ENCODE results near the gene GPR87. TPM values are rescaled to one million over a fixed set of nuclear protein-coding genes. Genes with fewer than 3 reads are reported as not detected.
A peak's percentile ranks its signal among the peaks of the same experiment; 100 is the strongest.

Gene GPR87
- total and polyA plus RNA-seq, 7 experiments from 2014 or later = not detected

- Mint-ChIP-seq H3K4me1 (peaks cover 4 to 9% (median 6%) of the 10 kb centered on the region in 7 donors), H3K9me3 (no peaks in the 10 kb centered on the region), H3K27me3 (peaks cover 10 to 28% (median 19%) of the 10 kb centered on the region in 5 donors), H3K4me3 (peak within 1 kb of the TSS in 8 of 10 donors; percentile 30 to 72 (median 50)), H3K27ac (peak within 1 kb of the TSS in 1 of 9 donors; percentile 15), H3K36me3 (no peaks in the 10 kb centered on the region)
- intact Hi-C loops (cut with micrococcal nuclease) = loop anchor here (5.0 kb wide), 1 partner anchor 47 kb away; no protein-coding TSS in a partner anchor
- no peaks in the 10 kb centered on the region for H3K4me1 ChIP-seq (ENCODE audit: control insufficient read depth in 2 of 2, insufficient read depth in 2 of 2, low read length in 2 of 2)
- H3K4me3 ChIP-seq (ENCODE audit: low read length) = no peak within 1 kb of the TSS
- no peaks in the 10 kb centered on the region for H3K9me3 ChIP-seq (ENCODE audit: control insufficient read depth in 2 of 3, low read length in 3 of 3)
- no peaks in the 10 kb centered on the region for H3K36me3 ChIP-seq (ENCODE audit: control insufficient read depth in 2 of 3, insufficient read depth in 3 of 3, low read length in 3 of 3)
- H3K27ac ChIP-seq (ENCODE audit: low read depth, low read length) = no peak within 1 kb of the TSS
- peak; percentile 60 for ATAC-seq
- no peak for DNase-seq
- no peaks in the 10 kb centered on the region for H3K27me3 ChIP-seq (ENCODE audit: control insufficient read depth in 2 of 2, insufficient read depth in 2 of 2, low read length in 2 of 2)
- ChIA-PET CTCF (no interaction called here), POLR2A (no interaction called here)
Observed at GRCh38 chr3:151329363-151329762, 12.7 kb upstream of the GPR87 start, which contains the start of gene P2RY13. Gene P2RY13 (minus strand): TSS chr3:151329549. CDS start chr3:151329528, 21 bp downstream.

GRCh38 chr3:151328298-151328995 is 11.8 kb upstream of the GPR87 start:
- Histone ChIP-seq H3K27ac (ENCODE audit: low read depth, low read length) (no peak overlapping the region), H3K4me1 (ENCODE audit: control insufficient read depth in 2 of 2, insufficient read depth in 2 of 2, low read length in 2 of 2) (no peaks in the 10 kb centered on the region), H3K9me3 (ENCODE audit: control insufficient read depth in 2 of 3, low read length in 3 of 3) (no peaks in the 10 kb centered on the region), H3K4me3 (ENCODE audit: low read length) (no peak overlapping the region), H3K36me3 (ENCODE audit: control insufficient read depth in 2 of 3, insufficient read depth in 3 of 3, low read length in 3 of 3) (no peaks in the 10 kb centered on the region), H3K27me3 (ENCODE audit: control insufficient read depth in 2 of 2, insufficient read depth in 2 of 2, low read length in 2 of 2) (no peaks in the 10 kb centered on the region)
- DNase-seq (no peak), ATAC-seq (peak; percentile 72)
- ChIA-PET POLR2A (interaction anchor here (0.6 kb wide), 1 partner anchor 201 kb away, joined by 3 read pairs; no protein-coding TSS in a partner anchor), CTCF (interaction anchor here (0.6 to 1.9 kb wide), 3 partner anchors 160 to 1719 kb away, joined by 3 to 8 read pairs (median 3); no protein-coding TSS in a partner anchor)
- Mint-ChIP-seq H3K36me3 (no peaks in the 10 kb centered on the region), H3K4me1 (peaks cover 4 to 9% (median 6%) of the 10 kb centered on the region in 7 donors), H3K4me3 (peak overlapping the region in 8 of 10 donors; percentile 30 to 72 (median 50)), H3K9me3 (no peaks in the 10 kb centered on the region), H3K27ac (peak overlapping the region in 1 of 9 donors; percentile 15), H3K27me3 (peaks cover 10 to 30% (median 19%) of the 10 kb centered on the region in 5 donors)
- intact Hi-C loops (cut with micrococcal nuclease) = loop anchor here (1.0 to 5.0 kb wide), 2 partner anchors 46 to 101 kb away; no protein-coding TSS in a partner anchor

GRCh38 chr3:151327571-151328198 is 11.1 kb upstream of the GPR87 start:
- H3K36me3 Mint-ChIP-seq = no peaks in the 10 kb centered on the region
- H3K27me3 Mint-ChIP-seq = peaks cover 10 to 30% (median 19%) of the 10 kb centered on the region in 5 donors
- ChIA-PET CTCF (interaction anchor here (0.6 to 1.9 kb wide), 5 partner anchors 19 to 1720 kb away, joined by 3 to 8 read pairs (median 5); no protein-coding TSS in a partner anchor), POLR2A (no interaction called here)
- Histone ChIP-seq H3K9me3 (ENCODE audit: control insufficient read depth in 2 of 3, low read length in 3 of 3) (no peaks in the 10 kb centered on the region), H3K27me3 (ENCODE audit: control insufficient read depth in 2 of 2, insufficient read depth in 2 of 2, low read length in 2 of 2) (no peaks in the 10 kb centered on the region), H3K4me1 (ENCODE audit: control insufficient read depth in 2 of 2, insufficient read depth in 2 of 2, low read length in 2 of 2) (no peaks in the 10 kb centered on the region), H3K36me3 (ENCODE audit: control insufficient read depth in 2 of 3, insufficient read depth in 3 of 3, low read length in 3 of 3) (no peaks in the 10 kb centered on the region), H3K27ac (ENCODE audit: low read depth, low read length) (no peak overlapping the region), H3K4me3 (ENCODE audit: low read length) (no peak overlapping the region)
- no peak overlapping the region for H3K27ac Mint-ChIP-seq
- ATAC-seq (no peak), DNase-seq (no peak)
- peaks cover 4 to 7% (median 6%) of the 10 kb centered on the region in 7 donors for H3K4me1 Mint-ChIP-seq
- intact Hi-C loops (cut with micrococcal nuclease) = loop anchor here (1.0 to 5.0 kb wide), 5 partner anchors 45 to 171 kb away; no protein-coding TSS in a partner anchor
- peaks cover 0 to 1% (median 0%) of the 10 kb centered on the region in 11 donors for H3K9me3 Mint-ChIP-seq
- no peak overlapping the region for H3K4me3 Mint-ChIP-seq

GRCh38 chr3:151322511-151322910 is 5.9 kb upstream of the GPR87 start:
- H3K27me3 ChIP-seq (ENCODE audit: control insufficient read depth in 2 of 2, insufficient read depth in 2 of 2, low read length in 2 of 2) = no peaks in the 10 kb centered on the region
- no peak overlapping the region for H3K27ac Mint-ChIP-seq
- CTCF ChIA-PET = no interaction called here
- peaks cover 0 to 4% (median 0%) of the 10 kb centered on the region in 11 donors for H3K9me3 Mint-ChIP-seq
- no peak overlapping the region for H3K27ac ChIP-seq (ENCODE audit: low read depth, low read length)
- no peaks in the 10 kb centered on the region for H3K36me3 ChIP-seq (ENCODE audit: control insufficient read depth in 2 of 3, insufficient read depth in 3 of 3, low read length in 3 of 3)
- DNase-seq (no peak), ATAC-seq (no peak)
- H3K4me1 ChIP-seq (ENCODE audit: control insufficient read depth in 2 of 2, insufficient read depth in 2 of 2, low read length in 2 of 2) = no peaks in the 10 kb centered on the region
- H3K4me3 ChIP-seq (ENCODE audit: low read length) = no peak overlapping the region
- no peak overlapping the region for H3K4me3 Mint-ChIP-seq
- H3K36me3 Mint-ChIP-seq = peaks cover 0 to 3% (median 0%) of the 10 kb centered on the region in 5 donors
- H3K4me1 Mint-ChIP-seq = peaks cover 0 to 2% (median 0%) of the 10 kb centered on the region in 7 donors
- H3K27me3 Mint-ChIP-seq = peaks cover 0 to 15% (median 11%) of the 10 kb centered on the region in 5 donors
- POLR2A ChIA-PET = no interaction called here
- intact Hi-C loops (cut with micrococcal nuclease) = no loop called here
- no peaks in the 10 kb centered on the region for H3K9me3 ChIP-seq (ENCODE audit: control insufficient read depth in 2 of 3, low read length in 3 of 3)

GRCh38 chr3:151321526-151321925 is 4.9 kb upstream of the GPR87 start:
- intact Hi-C loops (cut with micrococcal nuclease) = no loop called here
- Histone ChIP-seq H3K36me3 (ENCODE audit: control insufficient read depth in 2 of 3, insufficient read depth in 3 of 3, low read length in 3 of 3) (no peaks in the 10 kb centered on the region), H3K9me3 (ENCODE audit: control insufficient read depth in 2 of 3, low read length in 3 of 3) (no peaks in the 10 kb centered on the region), H3K4me1 (ENCODE audit: control insufficient read depth in 2 of 2, insufficient read depth in 2 of 2, low read length in 2 of 2) (no peaks in the 10 kb centered on the region), H3K27me3 (ENCODE audit: control insufficient read depth in 2 of 2, insufficient read depth in 2 of 2, low read length in 2 of 2) (no peaks in the 10 kb centered on the region), H3K27ac (ENCODE audit: low read depth, low read length) (no peak overlapping the region), H3K4me3 (ENCODE audit: low read length) (no peak overlapping the region)
- H3K4me3 Mint-ChIP-seq = no peak overlapping the region
- peaks cover 0 to 4% (median 0%) of the 10 kb centered on the region in 11 donors for H3K9me3 Mint-ChIP-seq
- H3K27ac Mint-ChIP-seq = no peak overlapping the region
- ATAC-seq = no peak
- peaks cover 0 to 5% (median 0%) of the 10 kb centered on the region in 7 donors for H3K4me1 Mint-ChIP-seq
- peaks cover 0 to 14% (median 6%) of the 10 kb centered on the region in 5 donors for H3K27me3 Mint-ChIP-seq
- POLR2A ChIA-PET = no interaction called here
- peaks cover 0 to 3% (median 0%) of the 10 kb centered on the region in 5 donors for H3K36me3 Mint-ChIP-seq
- CTCF ChIA-PET = interaction anchor here (1.2 kb wide), 1 partner anchor 93 kb away, joined by 3 read pairs; no protein-coding TSS in a partner anchor
- no peak for DNase-seq

GRCh38 chr3:151320131-151320530 is 3.5 kb upstream of the GPR87 start:
- Mint-ChIP-seq H3K27ac (no peak overlapping the region), H3K27me3 (peaks cover 0 to 4% (median 0%) of the 10 kb centered on the region in 5 donors), H3K4me3 (no peak overlapping the region), H3K4me1 (peaks cover 0 to 11% (median 0%) of the 10 kb centered on the region in 7 donors), H3K9me3 (peaks cover 0 to 4% (median 0%) of the 10 kb centered on the region in 11 donors), H3K36me3 (peaks cover 0 to 3% (median 0%) of the 10 kb centered on the region in 5 donors)
- H3K36me3 ChIP-seq (ENCODE audit: control insufficient read depth in 2 of 3, insufficient read depth in 3 of 3, low read length in 3 of 3) = no peaks in the 10 kb centered on the region
- no peak for ATAC-seq
- no peak overlapping the region for H3K27ac ChIP-seq (ENCODE audit: low read depth, low read length)
- intact Hi-C loops (cut with micrococcal nuclease) = no loop called here
- H3K9me3 ChIP-seq (ENCODE audit: control insufficient read depth in 2 of 3, low read length in 3 of 3) = no peaks in the 10 kb centered on the region
- no peak for DNase-seq
- ChIA-PET CTCF (no interaction called here), POLR2A (no interaction called here)
- no peaks in the 10 kb centered on the region for H3K27me3 ChIP-seq (ENCODE audit: control insufficient read depth in 2 of 2, insufficient read depth in 2 of 2, low read length in 2 of 2)
- H3K4me1 ChIP-seq (ENCODE audit: control insufficient read depth in 2 of 2, insufficient read depth in 2 of 2, low read length in 2 of 2) = no peaks in the 10 kb centered on the region
- H3K4me3 ChIP-seq (ENCODE audit: low read length) = no peak overlapping the region
